ENCODE results near the gene KRTAP10-9.
"Not testable (repeated sequence)": the region's sequence is repeated elsewhere in the genome, so short reads cannot be mapped to it uniquely, and the experiment has no call there.

Gene KRTAP10-9, protein sequence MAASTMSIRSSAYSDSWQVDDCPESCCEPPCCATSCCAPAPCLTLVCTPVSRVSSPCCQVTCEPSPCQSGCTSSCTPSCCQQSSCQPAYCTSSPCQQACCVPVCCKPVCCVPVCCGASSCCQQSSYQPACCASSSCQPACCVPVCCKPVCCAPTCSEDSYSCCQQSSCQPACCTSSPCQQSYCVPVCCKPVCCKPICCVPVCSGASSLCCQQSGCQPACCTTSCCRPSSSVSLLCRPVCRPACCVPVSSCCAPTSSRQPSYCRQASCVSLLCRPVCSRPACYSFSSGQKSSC

DNA sequence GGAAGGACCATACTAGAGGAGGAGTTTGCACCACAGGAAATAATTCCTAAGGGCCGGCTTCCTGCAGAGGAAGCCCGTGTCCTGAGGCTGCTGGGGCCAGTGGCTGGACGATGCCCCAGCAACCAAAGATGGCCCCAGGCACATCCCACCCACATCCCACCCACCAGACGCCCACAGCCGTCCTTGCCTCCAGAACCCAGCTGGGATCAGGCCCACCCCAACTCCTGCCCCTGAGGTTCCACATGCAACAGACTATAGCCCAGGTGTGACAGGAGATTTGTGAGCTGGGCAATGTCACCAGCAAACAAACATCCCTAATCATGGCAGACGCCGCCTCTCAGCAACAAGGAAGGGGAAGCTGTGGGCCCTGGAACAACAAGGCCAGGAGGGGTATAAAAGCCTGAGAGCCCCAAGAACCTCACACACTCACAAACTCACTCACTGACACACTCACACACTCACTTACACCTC lies at the start of gene KRTAP10-9:
TSS of gene KRTAP10-9 (plus strand) at position 421 of the 471 bp plus-strand sequence. CDS start 79 bp downstream, outside the sequence.
- no peak for DNase-seq (ENCODE audit: low read depth)

DNA sequence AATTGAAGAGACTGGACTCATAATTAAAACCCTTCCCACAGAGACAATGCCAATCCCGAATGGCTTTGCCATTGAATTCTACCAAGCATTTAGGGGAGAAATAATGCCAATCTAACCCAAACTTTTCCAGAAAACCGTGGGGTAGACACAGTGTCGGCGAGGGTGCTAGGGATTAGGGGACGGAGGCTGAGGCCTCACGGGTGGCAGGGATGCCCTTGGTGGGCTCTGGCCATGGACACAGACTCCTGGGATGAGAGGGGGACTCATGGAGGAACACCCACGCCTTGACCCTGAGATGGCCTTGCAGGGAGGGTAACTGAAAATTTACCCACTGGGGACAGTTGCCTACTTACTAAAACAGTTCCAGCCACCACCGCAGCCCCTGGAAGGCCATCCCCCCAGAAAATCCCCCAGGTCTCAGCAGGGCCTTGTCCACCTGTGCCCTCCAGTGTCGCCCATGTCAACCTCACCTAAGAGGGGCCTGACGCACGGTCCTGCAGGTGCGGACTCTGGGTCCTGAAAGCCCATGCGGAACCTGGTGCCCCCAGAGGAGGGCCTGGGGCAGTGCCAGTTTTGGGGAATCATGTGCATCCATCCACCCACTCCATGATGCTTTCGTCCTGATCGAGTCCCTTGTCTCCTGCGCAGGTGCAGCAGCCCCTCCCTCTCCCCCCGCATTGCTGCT lies 48.4 kb upstream of the KRTAP10-9 start:
- DNase-seq (ENCODE audit: low read depth) = no peak

DNA sequence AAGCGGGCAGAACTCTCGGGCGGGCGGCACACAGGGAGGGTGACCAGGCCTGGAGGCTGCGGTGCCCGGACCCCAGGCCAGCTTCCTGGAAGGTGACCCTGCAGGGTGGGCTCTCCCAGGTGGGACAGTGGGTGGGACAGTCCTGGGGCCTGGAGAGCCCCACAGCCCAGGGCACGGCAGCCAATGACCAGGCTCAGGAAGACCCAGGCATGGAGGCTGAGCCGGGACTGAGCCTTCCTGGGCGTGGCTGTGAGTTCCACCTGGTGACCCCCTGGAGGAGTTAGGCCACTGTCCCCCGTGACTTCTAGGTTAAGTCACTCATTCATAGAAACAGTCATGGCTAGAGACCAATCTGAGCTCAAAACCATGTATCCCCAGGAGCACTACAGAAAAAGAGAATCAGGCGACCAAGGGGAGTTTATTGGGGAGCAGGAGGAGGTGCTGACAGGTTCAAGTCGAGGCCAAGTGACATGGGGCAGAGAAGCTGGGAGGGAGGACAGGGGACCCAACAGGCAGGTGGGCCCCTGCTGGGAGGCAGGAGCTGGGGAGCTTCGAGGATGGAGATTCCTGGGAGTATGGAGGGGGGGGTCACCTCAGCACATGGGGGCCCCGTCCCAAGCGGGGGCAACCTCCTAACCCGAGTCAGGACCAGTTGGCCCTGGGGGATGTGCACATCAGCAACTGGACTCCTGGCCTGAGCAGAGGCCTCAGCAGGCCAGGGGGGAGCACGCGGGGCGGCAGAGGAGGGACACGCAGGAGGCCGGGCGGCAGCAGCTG lies 47.6 kb upstream of the KRTAP10-9 start:
- DNase-seq (ENCODE audit: low read depth) = no peak

DNA sequence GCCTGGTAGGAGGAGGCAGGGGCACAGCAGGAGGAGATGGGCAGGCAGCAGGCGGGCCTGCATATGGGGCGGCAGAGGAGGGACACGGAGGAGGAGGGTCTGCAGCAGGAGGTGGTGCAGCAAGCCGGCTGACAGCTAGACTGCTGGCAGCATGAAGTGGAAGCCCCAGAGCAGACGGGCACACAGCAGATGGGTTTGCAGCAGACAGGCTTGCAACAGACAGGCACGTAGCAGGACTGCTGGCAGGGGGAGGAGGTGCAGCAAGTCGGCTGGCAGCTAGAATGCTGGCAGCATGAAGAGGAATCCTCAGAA lies 47.1 kb upstream of the KRTAP10-9 start:
- no peak for DNase-seq (ENCODE audit: low read depth)

DNA sequence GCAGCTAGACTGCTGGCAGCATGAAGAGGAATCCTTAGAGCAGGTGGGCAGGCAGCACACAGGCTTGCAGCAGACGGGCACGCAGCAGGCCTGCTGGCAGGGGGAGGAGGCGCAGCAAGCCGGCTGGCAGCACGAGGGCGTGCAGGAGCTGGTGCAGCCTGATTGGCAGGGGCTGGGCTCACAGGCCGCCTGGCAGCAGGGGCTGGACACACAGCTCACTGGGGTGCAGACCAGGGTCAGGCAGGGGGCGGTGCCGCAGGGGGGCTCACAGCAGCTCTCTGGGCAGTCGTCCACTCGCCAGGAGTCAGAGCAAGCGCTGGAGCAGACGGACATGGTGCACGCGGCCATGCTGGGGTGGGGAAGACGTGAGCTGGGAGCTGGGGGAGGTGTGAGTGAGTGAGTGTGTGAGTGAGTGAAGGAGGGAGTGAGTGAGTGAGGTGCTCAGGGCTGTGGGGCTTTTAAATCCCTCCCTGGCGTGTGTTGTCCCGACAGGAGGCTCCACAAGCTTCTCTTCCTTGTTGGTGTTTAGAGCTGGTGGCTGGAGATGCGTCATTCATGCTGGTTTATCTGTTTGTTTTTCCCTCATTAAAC lies 46.6 kb upstream of the KRTAP10-9 start, which contains the start of gene KRTAP10-5:
TSS of gene KRTAP10-5 (minus strand) at position 374 of the 591 bp plus-strand sequence. CDS start at position 348, 26 bp downstream.
- not testable (repeated sequence) for DNase-seq (ENCODE audit: low read depth)

DNA sequence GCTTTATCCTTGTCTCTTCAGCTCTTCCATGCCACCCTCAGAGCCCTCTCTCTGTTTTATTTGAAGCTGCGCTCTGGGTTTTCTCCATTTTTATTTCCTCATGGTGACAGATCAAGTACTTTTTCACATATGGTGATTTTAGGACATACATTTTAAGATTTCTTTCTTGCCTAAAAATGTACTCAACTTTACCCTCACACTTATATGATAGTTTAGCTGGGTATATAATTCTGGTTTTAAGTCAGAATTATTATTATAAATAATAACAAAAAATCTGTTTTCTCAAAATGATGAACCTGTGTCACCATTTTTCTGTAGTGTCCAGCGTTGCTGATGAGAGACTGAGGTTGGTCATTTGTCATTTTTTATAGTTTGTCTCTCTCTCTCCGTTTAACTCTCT lies 45.7 kb upstream of the KRTAP10-9 start:
- DNase-seq (ENCODE audit: low read depth) = no peak

DNA sequence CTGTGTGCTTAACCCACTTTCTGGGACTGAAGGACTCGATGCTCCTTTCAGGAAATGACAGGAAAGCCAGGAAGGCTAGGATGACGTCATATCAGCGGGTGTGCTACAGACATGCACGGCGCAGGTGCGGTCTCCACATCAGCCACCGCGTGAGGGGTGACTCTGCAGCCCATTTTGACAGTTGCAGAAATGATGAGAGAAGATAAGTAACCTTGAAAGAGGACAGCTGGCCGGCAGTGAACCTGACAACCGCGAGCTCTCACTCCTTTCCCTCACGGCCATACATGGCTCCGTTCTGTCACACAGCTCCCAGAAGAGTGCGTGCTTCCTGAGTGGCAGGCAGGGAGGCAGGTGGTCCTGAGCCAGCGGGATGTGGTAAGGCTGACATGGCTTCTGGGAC lies 44.8 kb upstream of the KRTAP10-9 start:
- DNase-seq (ENCODE audit: low read depth) = no peak

DNA sequence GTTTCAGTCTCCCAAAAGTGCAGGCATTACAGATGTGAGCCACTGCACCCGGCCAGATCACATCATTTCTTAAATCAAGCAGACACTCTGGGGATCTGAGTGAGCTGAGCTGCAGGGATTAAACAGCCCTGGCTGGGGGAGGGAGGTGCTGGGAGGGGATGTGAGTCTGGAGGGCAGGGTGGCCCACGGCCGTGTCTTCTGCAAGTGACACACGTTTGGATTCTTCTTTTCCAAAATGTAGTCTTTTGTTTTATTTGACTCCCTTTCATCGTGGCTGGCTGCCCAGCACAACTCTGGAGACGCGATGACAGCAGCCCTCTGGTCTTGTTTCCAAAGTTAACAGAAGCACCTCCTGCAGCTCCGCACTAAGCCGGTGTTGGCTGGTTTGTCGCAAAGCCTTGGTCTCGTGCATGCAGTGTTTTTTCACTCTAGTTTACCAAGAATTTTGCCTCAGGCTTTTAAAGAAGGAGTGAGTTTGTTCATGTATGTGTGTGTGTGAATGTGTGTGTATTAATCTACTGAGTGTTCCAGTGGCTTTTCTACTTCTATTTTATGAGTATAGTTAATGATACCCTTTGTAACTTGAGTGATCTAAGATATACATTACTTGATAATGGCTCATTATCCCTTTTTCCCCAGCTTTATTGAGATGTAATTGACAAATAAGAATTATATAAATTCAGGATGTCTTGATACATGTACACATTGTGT lies 43.6 kb upstream of the KRTAP10-9 start:
- no peak for DNase-seq (ENCODE audit: low read depth)

DNA sequence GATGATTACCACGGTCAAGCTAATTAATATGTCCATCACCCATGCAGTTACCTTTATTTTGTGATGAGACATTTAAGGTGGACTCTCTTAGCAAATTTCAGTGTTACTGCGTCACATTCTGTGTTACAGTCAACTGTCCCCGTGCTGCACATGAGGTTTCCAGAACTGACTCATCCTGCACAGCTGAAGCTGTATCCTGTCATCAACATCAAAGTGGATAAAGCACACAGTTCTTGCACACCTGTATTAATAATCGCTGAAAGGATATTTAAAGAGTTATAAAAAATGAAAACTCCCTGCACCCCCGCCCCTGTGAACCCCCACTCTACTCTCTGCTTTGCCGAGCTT lies 43.1 kb upstream of the KRTAP10-9 start:
- DNase-seq (ENCODE audit: low read depth) = no peak

DNA sequence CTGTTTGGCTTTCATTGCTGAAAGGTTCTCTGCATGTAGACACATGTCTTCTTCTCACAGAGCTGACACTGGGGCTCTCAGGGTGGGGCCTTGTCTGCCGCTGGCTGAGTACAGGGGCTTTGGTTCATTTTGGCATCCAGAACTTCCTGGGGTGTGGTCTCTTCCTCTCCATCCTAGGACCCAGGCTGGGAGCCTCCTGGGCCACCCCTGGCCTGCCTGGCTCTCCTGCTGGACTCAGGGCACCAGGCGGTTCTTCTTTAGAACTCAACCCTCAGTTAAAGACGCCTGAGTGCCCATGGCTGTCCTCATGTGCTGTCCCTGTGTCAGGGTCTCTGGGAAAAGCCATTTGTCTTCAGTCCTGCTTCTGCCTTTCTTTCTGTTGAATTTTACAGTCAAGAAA lies 41.0 kb upstream of the KRTAP10-9 start:
- DNase-seq (ENCODE audit: low read depth) = no peak

DNA sequence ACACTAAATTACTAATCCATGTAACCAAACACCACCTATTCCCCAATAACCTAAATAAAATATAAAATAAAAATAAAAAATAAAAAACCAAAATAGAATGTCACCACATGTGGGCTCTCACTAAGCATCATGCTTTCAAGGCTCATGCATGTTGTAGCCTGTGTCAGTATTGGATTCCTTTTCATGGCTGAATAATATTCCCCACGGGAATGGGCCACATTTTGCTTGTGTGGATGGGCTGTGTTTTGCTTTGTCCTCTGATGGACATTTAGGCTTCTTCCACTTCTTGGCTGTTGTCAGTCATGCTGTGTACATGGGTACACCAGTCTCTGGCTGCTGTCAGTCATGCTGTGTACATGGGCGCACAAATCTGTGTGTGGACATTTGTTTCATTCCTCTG lies 37.8 kb upstream of the KRTAP10-9 start:
- DNase-seq (ENCODE audit: low read depth) = no peak

DNA sequence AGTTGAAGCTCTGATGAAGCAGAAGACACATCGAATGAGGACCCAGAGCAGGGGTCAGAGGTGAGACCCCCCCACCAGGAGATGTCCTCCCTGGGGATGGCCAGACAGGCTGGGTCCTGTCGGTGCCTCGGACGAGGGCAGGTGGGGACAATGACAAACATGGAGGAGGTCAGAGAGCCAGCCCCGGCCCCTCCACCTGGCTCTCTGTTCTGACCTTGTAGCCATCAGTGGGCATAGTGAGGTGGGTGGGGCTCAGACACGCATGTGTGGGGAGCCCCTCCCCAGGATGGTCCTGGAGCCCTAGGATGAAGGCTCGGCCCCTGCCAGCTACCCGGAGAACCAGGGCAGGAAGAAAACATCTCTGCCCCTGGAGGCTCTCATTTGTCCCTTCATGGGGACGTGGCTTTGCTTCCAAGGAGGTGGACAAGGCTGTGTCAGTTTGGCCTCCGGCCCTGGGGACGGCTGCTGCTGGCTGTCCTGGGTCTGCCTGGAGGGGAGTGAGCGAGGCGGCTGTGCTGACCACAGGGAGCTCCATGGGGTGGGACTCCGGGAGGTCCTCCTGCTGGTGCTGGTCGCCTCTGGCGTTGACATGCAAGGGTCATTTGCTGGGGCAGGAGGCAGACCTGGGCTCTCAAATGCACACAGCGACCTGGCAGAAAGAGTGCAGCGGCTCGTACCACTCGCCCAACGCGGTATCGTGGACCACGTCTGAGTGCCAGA lies 37.1 kb upstream of the KRTAP10-9 start:
- no peak for DNase-seq (ENCODE audit: low read depth)

DNA sequence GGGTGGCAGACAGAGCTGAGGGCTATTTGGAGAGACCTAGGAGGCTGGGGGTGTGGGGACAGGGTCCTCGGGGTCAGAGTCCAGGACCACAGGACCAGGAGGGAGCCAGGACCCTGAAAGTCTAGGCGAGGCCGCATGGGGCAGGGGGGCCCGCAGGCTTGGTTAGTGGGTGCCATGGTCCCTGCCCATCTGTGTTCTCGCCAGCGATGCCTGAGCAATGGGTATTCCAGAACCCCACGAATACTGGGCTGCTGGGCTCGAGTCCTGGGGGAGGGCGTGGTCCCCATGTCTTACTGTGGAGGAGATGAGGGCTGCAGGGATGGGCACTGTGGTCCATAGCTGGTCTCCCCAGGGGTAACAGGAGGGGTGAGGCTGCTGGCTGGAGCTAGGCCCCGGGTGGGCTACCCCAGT lies 36.6 kb upstream of the KRTAP10-9 start:
- no peak for DNase-seq (ENCODE audit: low read depth)

DNA sequence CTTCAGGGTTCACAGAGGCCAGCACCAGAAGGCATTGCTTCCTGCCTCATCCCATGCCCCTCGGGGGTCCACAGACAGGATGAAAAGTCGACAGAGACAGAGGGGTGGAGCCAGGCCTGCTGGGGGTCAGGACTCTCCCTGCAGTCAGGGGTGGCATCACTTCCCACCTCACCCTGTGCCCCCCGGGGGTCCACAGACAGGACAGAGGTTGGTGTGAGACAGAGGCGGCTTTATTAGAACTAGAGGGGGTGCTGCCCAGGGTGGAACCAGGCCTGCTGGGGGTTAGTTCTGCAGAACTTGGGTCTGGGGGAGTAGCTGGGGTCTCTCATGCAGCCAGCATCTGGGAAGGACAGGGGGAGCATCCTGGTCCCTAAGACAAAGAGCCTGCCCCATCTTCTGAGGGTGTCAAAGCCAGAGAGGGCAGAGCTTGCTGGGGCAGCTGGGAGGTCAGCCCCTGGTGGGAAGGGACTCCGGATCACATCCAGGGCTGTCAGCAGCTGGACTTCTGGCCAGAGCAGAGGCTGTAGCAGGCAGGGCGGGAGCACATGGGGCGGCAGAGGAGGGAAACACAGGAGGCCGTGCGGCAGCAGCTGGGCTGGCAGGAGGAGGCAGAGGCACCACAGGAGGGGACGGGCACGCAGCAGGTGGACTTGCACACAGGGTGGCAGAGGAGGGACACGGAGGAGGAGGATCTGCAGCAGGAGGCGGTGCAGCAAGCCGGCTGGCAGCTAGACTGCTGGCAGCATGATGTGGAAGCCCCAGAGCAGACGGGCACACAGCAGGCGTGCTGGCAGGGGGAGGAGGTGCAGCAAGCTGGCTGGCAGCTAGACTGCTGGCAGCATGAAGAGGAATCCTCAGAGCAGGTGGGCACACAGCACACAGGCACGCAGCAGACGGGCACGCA lies 35.7 kb upstream of the KRTAP10-9 start:
- DNase-seq (ENCODE audit: low read depth) = not testable (repeated sequence)

DNA sequence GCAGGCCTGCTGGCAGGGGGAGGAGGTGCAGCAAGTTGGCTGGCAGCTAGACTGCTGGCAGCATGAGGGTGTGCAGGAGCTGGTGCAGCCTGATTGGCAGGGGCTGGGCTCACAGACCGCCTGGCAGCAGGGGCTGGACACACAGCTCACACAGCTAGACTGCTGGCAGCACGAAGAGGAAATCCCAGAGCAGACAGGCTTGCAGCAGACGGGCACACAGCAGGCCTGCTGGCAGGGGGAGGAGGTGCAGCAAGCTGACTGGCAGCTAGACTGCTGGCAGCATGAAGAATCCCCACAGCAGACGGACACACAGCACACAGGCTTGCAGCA lies 35.1 kb upstream of the KRTAP10-9 start:
- DNase-seq (ENCODE audit: low read depth) = not testable (repeated sequence)

DNA sequence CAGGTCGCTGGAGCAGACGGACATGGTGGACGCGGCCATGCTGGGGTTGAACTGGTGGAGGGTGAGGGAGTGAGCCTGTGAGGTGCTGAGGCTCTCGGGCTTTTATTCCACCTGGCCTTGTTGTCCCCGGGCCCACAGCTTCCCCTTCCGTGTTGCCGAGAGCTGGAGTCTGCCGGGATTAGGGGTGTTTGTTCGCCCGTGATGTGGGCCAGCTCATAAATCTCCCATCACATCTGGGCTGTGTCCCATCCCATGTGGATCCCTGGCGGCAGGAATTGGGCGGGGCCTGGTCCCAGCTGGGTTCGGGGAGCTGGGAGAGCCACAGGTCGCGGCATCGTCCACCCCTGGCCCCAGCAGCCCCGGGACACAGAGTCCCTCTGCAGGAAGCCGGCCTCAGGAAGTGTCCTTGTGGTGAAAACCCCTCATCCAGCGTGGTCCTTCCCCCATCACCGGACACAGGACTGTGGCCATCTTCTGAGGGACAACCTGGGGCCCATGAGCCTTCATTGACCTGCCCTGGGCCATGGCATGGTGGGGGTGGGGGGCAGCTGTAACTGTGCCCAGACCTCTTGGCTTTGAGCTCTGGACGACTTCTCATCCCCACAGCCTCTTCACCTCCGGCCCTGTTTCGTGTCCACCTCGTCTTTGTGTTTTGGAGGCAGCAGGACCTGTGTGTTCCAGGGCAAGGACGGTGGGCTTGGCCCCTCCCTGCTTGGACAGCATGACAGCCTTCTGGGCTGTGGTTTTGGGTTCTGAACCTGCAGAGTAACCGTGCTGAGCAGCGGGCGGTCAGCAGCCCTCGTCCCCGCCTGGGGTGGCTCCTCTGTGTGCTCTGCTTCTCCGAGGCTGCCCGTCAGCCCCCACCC lies 34.2 kb upstream of the KRTAP10-9 start, which contains the start of gene KRTAP10-6:
TSS of gene KRTAP10-6 (minus strand) at position 60 of the 866 bp plus-strand sequence. CDS start at position 39, 21 bp downstream.
- no peak for DNase-seq (ENCODE audit: low read depth)

DNA sequence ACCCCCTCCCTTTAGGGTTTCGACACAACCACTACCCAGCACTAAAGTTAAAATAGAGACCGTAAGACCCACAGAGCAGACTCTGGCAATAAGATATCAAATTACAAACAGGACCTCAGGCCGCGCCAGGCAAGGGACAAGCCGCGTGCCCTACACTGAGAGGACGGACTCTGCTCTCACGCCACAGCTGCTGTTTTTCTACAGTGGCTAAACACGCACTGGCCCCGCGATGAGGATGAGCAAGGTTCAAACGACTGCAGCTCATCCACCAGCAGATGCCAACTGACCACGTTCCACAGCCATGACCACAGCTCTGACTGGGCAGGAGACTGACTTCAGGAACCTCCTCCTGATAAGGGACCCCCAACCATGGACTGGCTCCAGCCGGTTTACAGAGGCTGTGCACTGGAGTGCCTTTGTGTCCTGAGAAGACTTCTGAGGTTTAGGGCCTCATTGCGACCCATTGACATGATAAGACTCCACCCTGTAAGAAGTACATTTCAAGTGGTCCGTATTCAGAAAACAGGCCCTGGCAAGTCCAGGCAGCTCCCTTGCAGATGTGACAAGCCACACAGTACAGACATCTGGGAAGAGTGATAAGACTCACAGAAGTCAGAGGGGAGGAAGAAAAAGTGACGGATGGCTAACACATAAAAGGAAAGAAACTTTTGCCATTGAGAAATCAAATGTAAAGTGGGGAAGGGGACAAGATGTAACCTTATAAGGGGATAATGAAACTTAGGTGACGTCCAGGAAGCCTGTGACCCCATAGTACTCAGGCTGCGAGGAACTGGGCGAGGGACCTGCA lies 33.1 kb upstream of the KRTAP10-9 start:
- DNase-seq (ENCODE audit: low read depth) = no peak

DNA sequence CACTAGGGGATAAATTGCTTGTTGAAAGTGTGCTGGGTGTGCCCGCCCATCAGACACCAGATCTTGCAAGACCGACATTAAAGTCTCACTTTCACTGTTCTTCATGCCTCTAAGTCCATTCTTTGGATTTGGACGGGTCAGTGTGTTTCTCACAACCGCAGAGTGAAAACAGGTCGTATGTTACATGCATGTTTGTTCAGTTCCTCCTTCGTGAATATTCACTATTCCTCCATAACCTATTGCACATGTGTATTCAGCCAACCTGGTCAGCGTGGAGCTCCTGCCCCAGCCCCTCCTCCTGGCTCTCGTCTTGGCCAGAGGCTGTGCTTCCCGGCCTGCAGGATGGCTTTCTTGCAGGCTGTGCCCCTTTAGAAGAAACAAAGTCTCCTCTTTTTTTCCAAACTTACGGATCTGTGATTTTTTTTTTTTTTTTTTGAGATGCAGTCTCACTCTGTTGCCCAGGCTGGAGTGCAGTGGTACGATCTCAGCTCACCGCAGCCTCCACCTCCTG lies 32.4 kb upstream of the KRTAP10-9 start:
- no peak for DNase-seq (ENCODE audit: low read depth)

All from amniotic epithelial cell (primary cell).